ENCODE data around the gene MYOM3.

DNA sequence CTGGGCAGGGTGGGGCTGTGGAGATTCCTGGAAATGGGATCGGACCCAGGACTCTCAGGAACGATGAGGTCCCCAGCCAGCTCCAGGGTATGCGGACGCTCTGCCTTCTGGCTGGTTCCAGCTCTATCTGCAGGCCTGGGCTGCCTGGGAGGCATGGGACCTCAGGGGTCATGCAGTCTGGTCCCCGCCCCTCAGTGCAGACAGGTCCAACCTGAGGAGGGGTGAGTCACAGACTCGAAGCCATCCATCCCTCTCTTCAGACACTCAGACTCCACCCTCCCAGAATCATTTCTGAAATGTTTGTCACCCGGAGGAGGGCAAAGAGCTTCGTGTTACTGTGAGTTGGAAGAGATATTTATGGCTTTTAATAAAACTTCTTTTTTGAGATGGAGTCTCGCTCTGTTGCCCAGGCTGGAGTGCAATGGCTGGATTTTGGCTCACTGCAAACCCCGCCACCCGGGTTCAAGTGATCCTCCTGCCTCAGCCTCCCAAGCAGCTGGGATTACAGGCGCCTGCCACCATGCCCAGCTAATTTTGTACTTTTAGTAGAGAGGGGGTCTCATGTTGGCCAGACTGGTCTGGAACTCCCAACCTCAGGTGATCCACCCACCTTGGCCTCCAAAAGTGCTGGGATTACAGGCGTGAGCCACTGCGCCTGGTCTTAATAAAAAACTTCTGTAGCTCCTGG is 5.9 kb upstream of the MYOM3 start:
- no peak for TF ChIP-seq ZNF274 (IDR thresholded peaks at IDR 0.05; ENCODE audit: low read depth, low read length)
- no peak for TF ChIP-seq YY1 (IDR thresholded peaks at IDR 0.05; ENCODE audit: insufficient read depth, insufficient read length)
- TF ChIP-seq SUZ12 (IDR thresholded peaks at IDR 0.05; ENCODE audit: extremely low read depth, insufficient read depth, insufficient read length) = no peak
